ENCODE data around the gene AGBL4. TPM values are rescaled to one million over a fixed set of nuclear protein-coding genes. Genes with fewer than 3 reads are reported as not detected.

AGBL4 gene
- total and polyA plus RNA-seq, 9 of the 15 experiments (the other 6 are each of a cell fraction or from before 2014, with no cell fraction given), result 0.11 TPM; not detected in 7

DNA sequence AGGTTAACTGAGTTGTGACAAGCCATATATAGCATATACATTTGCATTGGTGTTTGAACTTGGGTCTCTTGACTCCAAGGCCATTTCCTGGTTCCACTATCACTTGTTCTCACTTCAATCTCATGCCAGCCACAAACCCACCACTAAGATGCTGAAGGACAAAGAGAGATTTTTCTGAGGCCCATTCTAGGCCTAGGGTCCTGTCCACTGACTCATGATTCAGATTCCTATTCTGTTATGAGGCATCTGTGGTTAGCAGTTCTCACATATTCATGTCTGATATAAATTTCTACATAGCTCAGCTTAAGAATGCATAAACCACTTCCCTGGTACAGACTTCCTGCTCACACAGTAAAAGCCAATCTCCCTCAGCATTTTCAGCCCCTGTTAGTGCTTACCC lies 921.0 kb downstream of the AGBL4 start:
- H3K4me1 ChIP-seq (replicated peaks in 1 of 2; ENCODE audit: control insufficient read depth in 2 of 2, insufficient read depth in 2 of 2, low read length in 2 of 2), result no peaks in the 10 kb centered on the region
- no peaks in the 10 kb centered on the region for H3K36me3 ChIP-seq (ENCODE audit: control insufficient read depth, insufficient read depth, low read length)
- H3K79me2 ChIP-seq (ENCODE audit: control insufficient read depth, insufficient read depth, low read length), result no peaks in the 10 kb centered on the region
- FAIRE-seq (no peak), ATAC-seq (no peak), DNase-seq (ENCODE audit: extremely low read depth in 1 of 4, low spot score in 3 of 4) (no peak)
- H3K9me3 ChIP-seq (replicated peaks; ENCODE audit: control insufficient read depth, insufficient read depth, low read depth, low read length), result no peaks in the 10 kb centered on the region
- H3K27ac ChIP-seq (ENCODE audit: extremely low read depth, low read depth, low read length), result no peak overlapping the region
- H3K27me3 ChIP-seq (ENCODE audit: control insufficient read depth in 2 of 2, insufficient read depth in 2 of 2, low read length in 2 of 2), result no peaks in the 10 kb centered on the region
- H2AFZ ChIP-seq (ENCODE audit: low read depth, low read length), result no peak overlapping the region
- in situ Hi-C loops (cut with MboI), result no loop called here
- ChIA-PET CTCF (ENCODE audit: low intra/inter-chr PET ratio) (no interaction called here), POLR2A (no interaction called here)
- intact Hi-C loops (cut with micrococcal nuclease), result no loop called here
- TF ChIP-seq ARHGAP35 (IDR thresholded peaks at IDR 0.05; ENCODE audit: partially characterized antibody), result no peak
- TF ChIP-seq ZNF668 (CRISPR knock-in tag; IDR thresholded peaks at IDR 0.05), result no peak
- TF ChIP-seq SRSF3 (IDR thresholded peaks at IDR 0.05; ENCODE audit: insufficient read depth, low read length), result no peak
- TF ChIP-seq CBFA2T3 (IDR thresholded peaks at IDR 0.05), result no peak
- no peak for TF ChIP-seq CCAR2 (IDR thresholded peaks at IDR 0.05; ENCODE audit: low read depth, low read length)
- no peak for TF ChIP-seq TOE1 (IDR thresholded peaks at IDR 0.05; ENCODE audit: borderline replicate concordance)
- no peak for TF ChIP-seq TOE1 (CRISPR knock-in tag; IDR thresholded peaks at IDR 0.05; ENCODE audit: borderline replicate concordance, low read depth)
- no peak for TF ChIP-seq SUPT5H (IDR thresholded peaks at IDR 0.05)
- no peak for TF ChIP-seq IFI16 (CRISPR knock-in tag; IDR thresholded peaks at IDR 0.05)
- no peak for TF ChIP-seq POLR2A (conservative IDR thresholded peaks at IDR 0.05)
- TF ChIP-seq KAT8 (IDR thresholded peaks at IDR 0.05; ENCODE audit: low read depth), result no peak
- TF ChIP-seq KAT2B (IDR thresholded peaks at IDR 0.05; ENCODE audit: low read depth, low read length), result no peak
- no peak for TF ChIP-seq CHD4 (IDR thresholded peaks at IDR 0.05; ENCODE audit: insufficient read depth, insufficient replicate concordance, low read depth, low read length, poor library complexity, severe bottlenecking)
- TF ChIP-seq ZNF707 (CRISPR knock-in tag; conservative IDR thresholded peaks at IDR 0.05), result no peak
- TF ChIP-seq, protein P1, sequence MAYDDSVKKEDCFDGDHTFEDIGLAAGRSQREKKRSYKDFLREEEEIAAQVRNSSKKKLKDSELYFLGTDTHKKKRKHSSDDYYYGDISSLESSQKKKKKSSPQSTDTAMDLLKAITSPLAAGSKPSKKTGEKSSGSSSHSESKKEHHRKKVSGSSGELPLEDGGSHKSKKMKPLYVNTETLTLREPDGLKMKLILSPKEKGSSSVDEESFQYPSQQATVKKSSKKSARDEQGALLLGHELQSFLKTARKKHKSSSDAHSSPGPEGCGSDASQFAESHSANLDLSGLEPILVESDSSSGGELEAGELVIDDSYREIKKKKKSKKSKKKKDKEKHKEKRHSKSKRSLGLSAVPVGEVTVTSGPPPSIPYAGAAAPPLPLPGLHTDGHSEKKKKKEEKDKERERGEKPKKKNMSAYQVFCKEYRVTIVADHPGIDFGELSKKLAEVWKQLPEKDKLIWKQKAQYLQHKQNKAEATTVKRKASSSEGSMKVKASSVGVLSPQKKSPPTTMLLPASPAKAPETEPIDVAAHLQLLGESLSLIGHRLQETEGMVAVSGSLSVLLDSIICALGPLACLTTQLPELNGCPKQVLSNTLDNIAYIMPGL (CRISPR knock-in tag; IDR thresholded peaks at IDR 0.05), result no peak
- TF ChIP-seq, protein P2, sequence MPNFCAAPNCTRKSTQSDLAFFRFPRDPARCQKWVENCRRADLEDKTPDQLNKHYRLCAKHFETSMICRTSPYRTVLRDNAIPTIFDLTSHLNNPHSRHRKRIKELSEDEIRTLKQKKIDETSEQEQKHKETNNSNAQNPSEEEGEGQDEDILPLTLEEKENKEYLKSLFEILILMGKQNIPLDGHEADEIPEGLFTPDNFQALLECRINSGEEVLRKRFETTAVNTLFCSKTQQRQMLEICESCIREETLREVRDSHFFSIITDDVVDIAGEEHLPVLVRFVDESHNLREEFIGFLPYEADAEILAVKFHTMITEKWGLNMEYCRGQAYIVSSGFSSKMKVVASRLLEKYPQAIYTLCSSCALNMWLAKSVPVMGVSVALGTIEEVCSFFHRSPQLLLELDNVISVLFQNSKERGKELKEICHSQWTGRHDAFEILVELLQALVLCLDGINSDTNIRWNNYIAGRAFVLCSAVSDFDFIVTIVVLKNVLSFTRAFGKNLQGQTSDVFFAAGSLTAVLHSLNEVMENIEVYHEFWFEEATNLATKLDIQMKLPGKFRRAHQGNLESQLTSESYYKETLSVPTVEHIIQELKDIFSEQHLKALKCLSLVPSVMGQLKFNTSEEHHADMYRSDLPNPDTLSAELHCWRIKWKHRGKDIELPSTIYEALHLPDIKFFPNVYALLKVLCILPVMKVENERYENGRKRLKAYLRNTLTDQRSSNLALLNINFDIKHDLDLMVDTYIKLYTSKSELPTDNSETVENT (CRISPR knock-in tag; IDR thresholded peaks at IDR 0.05), result no peak
- H4K20me1 ChIP-seq (replicated peaks; ENCODE audit: control insufficient read depth, insufficient read depth, low read length), result no peaks in the 10 kb centered on the region
- BruUV-seq (replicated peaks), result no TSS peak
- H3K4me3 ChIP-seq, result no peak overlapping the region
- no peaks in the 10 kb centered on the region for H3K9me1 ChIP-seq (ENCODE audit: control insufficient read depth, insufficient read depth, low read length)
- no peak overlapping the region for H3K9ac ChIP-seq (ENCODE audit: insufficient read depth in 1 of 2, low read depth in 2 of 2, low read length in 2 of 2)
- no peak overlapping the region for H3K4me2 ChIP-seq (ENCODE audit: insufficient read depth, low read length)
